RWPE1 (cell line): ENCODE measurements around the gene NR1H2.

Source experiments
- CTCF ChIA-PET: fragments of 350-600 bp; sonication (Branson Sonifier 250); formaldehyde crosslinking; extraction: SDS; loops from one replicate; lab custom pipeline; 2021; lab: Yijun Ruan, JAX
- POLR2A ChIA-PET: fragments of 400-600 bp; formaldehyde crosslinking; extraction: SDS; loops from one replicate; lab custom pipeline; 2020; ENCODE audit warnings: antibody characterized with exemption; ENCODE audit not compliant: low non-redundant PET; lab: Yijun Ruan, JAX
- DNase-seq: peaks from one replicate; pipeline ENCODE4 v3.0.0; 2012; ENCODE audit warnings: low spot score
- H3K27ac ChIP-seq: fragments of 450-650 bp; 2 replicates; pipeline ENCODE4 v1.5.1; 2017
- TF ChIP-seq, protein P1 (sequence below): fragments of 450-650 bp; conservative IDR thresholded peaks from 2 replicates; pipeline ENCODE4 v1.5.1; 2017; ENCODE audit warnings: low read depth, mild to moderate bottlenecking

NR1H2 gene

DNA sequence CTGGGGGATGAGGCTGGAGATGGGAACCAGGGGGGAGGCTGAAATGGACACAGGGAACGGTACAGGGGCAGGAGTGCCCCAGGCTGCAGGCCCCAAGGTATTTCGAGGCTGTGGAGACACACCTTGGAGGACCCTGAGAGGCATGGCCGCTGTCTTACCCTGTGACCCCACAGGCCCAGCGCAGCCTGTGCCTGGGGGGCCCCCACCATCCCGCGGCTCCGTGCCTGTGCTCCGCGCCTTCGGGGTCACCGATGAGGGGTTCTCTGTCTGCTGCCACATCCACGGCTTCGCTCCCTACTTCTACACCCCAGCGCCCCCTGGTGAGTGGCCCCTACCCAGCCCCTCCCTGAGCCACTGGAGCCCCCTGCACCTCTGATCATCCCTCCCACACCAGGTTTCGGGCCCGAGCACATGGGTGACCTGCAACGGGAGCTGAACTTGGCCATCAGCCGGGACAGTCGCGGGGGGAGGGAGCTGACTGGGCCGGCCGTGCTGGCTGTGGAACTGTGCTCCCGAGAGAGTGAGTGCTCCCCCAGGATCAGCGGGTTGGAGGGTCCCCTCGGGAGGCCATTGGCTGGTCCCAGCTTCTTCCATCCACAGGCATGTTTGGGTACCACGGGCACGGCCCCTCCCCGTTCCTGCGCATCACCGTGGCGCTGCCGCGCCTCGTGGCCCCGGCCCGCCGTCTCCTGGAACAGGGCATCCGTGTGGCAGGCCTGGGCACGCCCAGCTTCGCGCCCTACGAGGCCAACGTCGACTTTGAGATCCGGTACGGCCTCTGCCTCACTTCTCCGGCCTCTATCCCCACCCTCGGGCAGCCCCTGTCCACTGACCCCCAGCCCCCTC lies 25.6 kb downstream of the NR1H2 start:
- POLR2A ChIA-PET, result no interaction called here
- CTCF ChIA-PET, result no interaction called here
- no peak for DNase-seq
- no peak overlapping the region for H3K27ac ChIP-seq
- TF ChIP-seq, protein P1, sequence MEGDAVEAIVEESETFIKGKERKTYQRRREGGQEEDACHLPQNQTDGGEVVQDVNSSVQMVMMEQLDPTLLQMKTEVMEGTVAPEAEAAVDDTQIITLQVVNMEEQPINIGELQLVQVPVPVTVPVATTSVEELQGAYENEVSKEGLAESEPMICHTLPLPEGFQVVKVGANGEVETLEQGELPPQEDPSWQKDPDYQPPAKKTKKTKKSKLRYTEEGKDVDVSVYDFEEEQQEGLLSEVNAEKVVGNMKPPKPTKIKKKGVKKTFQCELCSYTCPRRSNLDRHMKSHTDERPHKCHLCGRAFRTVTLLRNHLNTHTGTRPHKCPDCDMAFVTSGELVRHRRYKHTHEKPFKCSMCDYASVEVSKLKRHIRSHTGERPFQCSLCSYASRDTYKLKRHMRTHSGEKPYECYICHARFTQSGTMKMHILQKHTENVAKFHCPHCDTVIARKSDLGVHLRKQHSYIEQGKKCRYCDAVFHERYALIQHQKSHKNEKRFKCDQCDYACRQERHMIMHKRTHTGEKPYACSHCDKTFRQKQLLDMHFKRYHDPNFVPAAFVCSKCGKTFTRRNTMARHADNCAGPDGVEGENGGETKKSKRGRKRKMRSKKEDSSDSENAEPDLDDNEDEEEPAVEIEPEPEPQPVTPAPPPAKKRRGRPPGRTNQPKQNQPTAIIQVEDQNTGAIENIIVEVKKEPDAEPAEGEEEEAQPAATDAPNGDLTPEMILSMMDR, result no peak

DNA sequence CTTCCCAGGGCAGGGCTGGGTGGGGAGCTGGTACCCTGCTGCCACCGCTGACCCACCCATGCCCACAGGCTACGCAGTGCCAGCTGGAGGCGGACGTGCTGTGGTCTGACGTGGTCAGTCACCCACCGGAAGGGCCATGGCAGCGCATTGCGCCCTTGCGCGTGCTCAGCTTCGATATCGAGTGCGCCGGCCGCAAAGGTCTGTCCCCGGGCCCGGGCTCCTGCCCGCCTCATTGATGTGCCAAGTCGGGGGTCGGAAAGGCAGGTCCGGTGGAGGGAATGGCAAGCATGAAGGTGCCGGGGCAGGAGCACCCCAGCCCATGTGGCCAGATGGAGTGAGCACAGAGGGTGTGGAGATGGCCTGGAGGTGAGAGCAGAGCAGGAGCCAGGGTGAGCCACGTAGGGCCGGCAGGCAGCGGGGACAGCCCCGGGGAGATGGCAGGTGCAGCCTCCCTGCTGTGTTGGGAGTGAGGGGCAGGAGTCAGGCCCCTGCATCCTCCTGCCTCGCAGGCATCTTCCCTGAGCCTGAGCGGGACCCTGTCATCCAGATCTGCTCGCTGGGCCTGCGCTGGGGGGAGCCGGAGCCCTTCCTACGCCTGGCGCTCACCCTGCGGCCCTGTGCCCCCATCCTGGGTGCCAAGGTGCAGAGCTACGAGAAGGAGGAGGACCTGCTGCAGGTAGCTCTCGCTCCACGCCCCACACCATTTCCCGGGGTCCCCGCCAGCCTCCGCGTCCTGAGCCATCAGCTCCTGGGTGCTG lies 26.5 kb downstream of the NR1H2 start:
- ChIA-PET CTCF (no interaction called here), POLR2A (no interaction called here)
- no peak overlapping the region for H3K27ac ChIP-seq
- TF ChIP-seq, protein P1, result no peak
- no peak for DNase-seq

DNA sequence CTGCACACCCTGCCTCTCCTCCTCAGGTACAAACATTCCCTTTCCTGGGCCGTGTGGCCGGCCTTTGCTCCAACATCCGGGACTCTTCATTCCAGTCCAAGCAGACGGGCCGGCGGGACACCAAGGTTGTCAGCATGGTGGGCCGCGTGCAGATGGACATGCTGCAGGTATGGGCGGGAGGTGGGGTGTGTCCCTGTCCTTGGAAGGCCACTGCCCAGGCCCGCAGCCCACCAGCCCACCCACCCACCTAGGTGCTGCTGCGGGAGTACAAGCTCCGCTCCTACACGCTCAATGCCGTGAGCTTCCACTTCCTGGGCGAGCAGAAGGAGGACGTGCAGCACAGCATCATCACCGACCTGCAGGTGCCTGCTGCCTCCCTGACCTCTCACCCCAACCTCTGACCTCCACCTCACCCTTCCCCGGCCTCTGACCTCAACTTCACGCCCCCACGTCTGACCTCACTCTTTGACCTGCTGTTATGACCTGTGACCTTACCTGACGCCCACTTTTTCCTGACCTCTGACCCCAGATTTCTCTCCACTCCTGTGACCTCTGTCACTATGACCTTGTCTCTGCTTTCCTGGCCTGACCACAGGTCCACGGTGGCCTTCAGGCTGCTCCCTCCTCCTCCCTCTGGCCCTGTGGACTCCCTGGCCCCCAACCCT lies 30.0 kb downstream of the NR1H2 start:
- no peak overlapping the region for H3K27ac ChIP-seq
- CTCF ChIA-PET, result interaction anchor here (1.3 kb wide), 1 partner anchor 9 kb away, joined by 3 read pairs; no protein-coding TSS in a partner anchor
- POLR2A ChIA-PET, result no interaction called here
- no peak for DNase-seq
- TF ChIP-seq, protein P1, result no peak

DNA sequence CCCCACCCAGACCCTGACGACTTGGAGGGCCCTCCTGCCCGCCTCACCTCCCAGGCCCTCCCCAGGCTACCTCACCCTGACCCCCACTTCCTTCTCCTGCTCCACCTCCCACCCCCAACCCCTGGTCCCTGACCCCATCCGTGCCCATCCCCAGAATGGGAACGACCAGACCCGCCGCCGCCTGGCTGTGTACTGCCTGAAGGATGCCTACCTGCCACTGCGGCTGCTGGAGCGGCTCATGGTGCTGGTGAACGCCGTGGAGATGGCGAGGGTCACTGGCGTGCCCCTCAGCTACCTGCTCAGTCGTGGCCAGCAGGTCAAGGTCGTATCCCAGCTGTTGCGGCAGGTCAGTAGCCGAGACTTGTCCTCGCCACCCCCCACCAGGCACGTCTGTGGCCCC lies 30.6 kb downstream of the NR1H2 start:
- POLR2A ChIA-PET, result no interaction called here
- no peak for DNase-seq
- H3K27ac ChIP-seq, result no peak overlapping the region
- CTCF ChIA-PET, result no interaction called here
- TF ChIP-seq, protein P1, result no peak

DNA sequence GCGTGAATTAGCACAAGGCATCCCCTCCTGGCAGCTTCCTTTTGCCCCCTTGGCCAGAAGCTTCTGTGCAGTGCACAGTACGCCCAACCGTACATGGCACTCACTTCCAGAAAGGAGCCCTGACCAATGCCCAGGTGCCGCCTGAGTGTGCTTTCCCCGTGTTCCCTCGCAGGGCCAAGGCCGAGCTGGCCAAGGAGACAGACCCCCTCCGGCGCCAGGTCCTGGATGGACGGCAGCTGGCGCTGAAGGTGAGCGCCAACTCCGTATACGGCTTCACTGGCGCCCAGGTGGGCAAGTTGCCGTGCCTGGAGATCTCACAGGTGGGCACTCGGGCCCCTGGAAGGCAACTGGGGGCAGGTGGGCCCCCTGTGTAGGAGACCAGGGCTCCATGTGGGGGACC lies 33.1 kb downstream of the NR1H2 start:
- ChIA-PET CTCF (interaction anchor here (1.2 kb wide), 1 partner anchor 40 kb away, joined by 3 read pairs; no protein-coding TSS in a partner anchor), POLR2A (no interaction called here)
- no peak overlapping the region for H3K27ac ChIP-seq
- TF ChIP-seq, protein P1, result no peak
- DNase-seq, result no peak

DNA sequence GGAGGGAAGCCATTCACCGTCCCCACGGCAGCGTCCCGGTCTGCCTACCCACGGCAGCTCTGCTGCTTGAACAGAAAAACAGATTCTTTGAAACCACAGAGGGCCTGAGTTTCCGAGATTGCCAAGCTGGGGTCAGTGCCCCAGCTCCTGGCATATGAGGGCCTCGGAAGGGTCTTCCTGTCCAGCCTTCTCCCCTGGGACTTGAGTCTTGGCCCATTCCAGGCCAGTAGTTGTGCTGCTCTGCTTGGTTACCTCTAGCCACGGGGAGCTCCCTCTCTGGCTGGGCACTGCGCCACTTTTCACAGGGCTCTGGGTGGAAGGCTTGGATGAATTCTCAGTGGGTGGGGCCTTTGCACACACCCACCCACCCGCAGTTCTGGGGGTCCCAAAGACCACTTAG lies 33.9 kb downstream of the NR1H2 start:
- POLR2A ChIA-PET, result no interaction called here
- TF ChIP-seq, protein P1, result no peak
- DNase-seq, result no peak
- no peak overlapping the region for H3K27ac ChIP-seq
- CTCF ChIA-PET, result interaction anchor here (1.2 kb wide), 1 partner anchor 41 kb away, joined by 3 read pairs; no protein-coding TSS in a partner anchor
